Activated CD4-positive, alpha-beta T cell treated with anti-CD3 and anti-CD28 coated beads for 1 hour (primary cell): ENCODE measurements around the gene TMEM158.

ENCODE experiments used
- DNase-seq: peaks from one replicate; pipeline ENCODE4 v3.0.0-alpha.2; 2020

TMEM158 gene

DNA sequence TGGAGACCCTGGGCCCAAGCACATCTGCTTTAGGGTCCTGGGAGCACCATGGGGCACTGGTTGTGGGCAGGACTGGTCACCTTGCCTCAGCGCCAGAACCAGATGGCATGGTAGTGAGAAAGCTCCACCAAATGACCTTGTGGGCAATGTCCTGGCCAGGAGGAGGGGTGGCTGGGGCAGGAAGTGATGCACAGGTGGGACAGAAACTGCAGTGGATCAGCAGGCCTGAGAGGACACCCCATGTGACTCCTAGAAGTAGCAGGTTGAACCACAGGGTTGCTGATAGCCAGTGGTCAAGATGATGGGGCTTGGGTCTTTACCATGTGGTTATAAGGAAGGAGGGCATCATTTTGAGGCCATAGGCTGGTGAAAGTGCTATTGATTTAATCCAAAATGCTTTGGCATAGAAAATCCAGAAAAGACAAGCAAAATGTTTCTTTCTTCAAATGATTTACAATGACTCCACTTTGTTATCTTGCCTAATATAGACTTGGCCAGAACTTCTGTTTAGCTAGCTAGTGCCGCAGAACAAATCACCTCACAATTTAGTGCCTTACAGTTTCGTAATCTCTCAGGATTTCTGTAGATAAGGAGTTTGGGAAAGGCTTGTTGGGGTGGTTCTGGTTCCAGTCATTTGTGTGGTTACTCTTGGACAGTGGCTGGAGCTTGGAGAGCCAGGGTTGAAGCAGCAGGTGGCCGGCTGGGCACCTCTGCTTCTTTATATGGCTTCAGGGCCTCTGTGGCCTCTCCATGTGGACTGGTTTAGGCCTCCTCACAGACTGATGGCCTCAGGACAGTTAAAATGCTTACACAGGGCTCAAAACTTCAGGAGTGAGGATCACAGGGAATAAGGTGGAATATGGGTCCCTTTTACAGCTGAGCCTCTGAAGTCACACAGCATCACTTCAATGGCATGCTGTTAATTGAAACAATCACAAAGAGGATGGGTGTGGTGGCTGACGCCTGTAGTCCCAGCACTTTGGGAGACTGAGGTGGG is 27.5 kb downstream of the TMEM158 start:
- no peak for DNase-seq

DNA sequence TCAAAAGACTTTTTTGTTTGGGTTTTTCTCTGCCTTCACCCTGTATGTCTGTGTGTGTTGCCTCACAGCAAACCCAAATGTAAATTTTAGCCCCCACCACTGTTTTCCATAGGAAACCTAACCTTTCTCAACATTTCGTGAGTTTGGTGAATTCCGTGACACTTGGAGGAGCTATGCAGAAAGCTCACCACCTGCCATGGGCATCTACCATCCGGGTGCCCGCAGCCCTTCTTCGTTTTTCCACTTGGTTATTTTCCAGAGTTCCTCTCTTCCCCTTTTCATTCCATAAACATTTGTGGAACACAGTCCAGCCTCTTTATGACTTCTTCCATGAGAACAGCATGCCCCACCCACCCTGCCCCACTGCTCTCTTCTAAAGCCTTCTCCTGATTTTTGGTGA is 31.3 kb downstream of the TMEM158 start:
- no peak for DNase-seq

DNA sequence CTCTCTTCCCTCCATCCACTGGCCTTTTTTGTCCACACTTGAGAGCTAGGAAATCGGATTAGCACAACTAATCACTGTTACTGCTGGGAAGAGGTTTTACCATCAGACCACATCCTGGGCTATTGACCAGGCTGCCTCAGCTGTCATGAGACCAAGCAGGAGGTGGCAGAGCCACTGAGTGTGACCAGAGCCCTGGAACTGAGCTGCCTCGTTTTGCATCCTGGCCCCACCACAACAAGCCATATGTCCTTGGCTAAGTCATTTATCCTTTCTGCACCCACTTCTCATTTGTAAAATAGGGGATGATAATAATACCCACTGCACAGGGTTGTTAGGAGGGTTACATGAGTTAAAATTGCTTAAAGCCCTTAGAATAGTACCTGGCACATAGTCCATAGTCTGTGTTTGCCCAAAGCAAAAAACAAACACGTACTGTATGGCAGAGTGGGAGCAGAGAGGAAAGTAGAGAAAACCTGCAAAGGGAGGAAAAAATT is 34.1 kb downstream of the TMEM158 start:
- DNase-seq, result no peak

DNA sequence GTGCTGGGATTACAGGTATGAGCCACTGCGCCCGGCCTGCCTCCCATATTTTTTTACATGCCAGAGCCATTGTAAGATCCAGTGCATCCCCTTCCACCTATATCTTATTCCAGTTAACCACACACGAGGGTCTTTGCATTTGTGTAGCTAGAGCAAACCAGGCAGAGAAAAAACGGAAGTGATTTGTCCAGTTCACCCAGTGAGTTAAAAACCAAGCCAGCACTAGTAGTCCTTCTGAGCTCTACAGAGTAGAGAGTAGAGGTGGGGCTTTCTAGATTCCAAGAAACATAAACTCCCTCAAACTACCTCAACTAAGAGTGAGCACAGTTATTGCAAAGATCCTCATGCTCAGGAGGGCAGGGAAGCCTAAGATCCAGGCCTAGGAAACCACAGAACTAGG is 34.7 kb downstream of the TMEM158 start:
- no peak for DNase-seq

DNA sequence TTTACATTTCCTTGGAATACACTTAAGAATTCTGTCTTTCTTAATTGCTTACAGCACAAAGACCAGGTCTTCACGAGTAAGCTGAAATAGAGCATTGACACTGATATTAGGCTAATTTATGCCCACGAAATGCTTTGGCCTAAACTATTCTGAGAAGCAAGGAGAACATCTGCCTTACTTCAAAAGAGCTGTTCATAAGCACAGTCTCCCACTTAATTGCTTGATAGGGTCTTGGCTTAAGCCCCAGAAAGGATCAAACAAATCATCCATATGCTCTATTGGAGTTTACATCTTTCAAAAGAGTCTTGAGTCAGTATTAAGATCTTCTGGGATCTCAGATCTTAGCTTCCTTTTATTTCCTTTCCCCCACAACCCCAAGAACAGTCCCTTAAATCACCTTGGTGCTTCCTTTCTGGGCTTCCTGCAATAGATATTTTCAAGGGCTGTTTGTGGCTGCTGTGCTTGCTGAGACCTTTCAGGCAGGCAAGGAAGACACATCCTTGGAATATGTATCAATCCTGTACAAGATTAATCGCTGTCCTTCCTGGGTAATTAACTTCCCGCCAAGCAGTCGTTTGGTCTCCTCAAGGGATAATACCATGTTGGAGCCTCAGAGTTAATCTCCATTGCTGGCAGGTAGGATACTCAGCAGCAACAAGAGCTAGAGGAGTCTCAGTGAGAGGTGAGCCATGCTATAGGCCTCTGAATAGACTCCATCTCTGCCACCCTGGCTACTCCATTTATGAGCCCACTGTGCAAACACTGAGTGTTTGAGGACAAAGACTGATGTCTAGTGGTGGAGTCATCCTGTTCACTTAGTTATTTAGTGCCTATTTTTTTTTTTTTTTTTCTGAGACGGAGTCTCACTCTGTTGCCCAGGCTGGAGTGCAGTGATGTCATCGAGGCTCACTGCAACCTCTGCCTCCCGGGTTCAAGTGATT is 37.1 kb downstream of the TMEM158 start:
- DNase-seq, result no peak

DNA sequence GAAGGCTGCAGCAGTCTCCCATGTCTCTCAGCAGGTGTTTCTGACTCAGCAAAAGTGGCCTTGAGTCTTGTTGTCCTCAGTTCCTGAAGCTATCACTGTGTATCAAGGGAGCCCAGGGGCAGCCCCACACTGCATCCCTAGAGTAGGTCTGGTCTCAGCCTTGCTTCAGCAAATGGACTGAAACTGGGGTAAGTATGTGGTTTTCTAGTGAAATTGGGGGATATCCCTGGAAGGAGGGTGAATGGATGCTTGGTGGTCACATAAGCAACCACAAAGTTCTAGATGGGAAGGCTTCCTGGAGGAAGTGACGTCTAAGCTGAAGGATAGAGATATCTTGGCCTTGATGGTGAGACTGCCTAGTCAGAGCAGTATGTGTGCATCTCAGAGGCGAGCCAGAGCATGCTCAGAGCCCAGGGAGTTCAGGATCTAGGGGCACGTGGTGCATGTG is 38.4 kb downstream of the TMEM158 start:
- no peak for DNase-seq

DNA sequence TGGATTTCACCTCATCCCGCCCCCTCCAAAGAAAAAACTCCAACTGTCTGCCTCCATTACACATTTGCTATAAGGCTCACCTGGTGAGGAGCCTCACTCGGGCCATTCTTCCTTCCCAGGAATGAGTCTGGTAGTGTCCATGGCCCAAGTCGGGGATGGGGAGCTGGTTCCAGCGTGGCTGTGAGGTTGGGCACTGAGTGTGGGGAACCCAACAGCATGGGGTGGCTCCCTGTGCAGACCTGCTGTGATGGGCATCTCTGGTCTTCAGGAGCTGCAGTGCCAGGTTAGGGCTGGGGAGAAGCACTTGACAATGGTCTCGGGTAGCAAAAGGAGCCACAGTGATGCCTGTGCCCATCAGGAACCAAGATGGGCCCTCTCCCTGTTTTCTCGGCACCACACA is 39.2 kb downstream of the TMEM158 start:
- DNase-seq, result no peak

DNA sequence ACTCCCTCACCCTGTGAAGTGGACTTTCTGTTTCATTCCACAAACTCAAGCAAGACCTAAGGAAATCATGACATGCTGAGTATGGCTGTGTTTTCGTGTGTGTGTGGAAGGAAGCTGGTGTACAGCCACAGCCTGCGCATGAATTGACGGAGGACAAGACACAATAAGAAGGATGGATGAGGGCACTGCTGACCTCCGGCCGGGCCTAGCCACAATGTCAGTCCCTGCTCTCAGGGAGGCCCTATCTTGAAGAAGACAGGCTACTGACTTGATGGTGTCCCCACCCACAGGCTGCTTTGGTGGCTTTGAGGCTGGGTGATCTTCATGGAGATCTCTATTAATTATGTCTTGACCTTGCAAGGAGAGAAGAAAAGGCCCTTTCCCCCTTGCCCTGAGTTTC is 40.6 kb downstream of the TMEM158 start:
- DNase-seq, result no peak

DNA sequence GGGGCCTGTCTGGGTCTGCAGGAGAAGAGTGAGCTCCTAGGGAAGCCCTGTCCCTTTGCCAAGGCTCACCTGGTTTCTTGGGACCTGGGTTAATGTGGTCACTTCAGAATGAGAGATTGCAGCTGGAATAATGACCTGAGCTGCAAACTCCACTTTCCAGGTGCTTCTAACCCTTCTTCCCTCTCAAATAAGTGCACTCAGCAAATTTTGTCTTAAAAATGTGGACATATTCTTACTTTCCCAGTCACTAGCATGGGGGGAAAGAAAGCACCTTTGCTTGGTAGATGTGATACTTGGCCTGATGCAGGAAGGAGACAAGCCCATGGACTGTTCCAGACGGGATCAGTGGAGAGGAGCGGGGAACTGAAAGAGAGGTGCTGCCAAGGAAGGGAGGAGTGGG is 41.0 kb downstream of the TMEM158 start:
- DNase-seq, result no peak

DNA sequence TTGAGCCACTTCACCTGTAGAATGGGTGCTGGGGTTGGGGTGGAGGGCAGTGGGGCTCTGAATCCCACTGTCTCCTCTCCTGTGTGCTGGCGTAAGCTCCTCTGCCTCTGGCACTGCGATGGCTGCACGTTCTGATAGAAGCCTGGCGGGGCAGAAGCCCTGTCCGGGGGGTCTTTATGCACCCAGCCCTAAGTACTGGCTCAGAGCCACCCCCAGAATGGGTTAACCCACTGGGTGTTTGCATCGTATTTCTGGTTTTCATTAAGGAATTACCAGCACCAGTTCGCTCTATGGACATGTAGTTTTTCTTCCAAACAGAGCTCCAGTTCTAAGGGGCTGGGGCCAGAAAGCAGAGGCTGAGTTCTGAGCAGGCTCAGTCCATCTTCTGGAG is 42.2 kb downstream of the TMEM158 start:
- DNase-seq, result no peak

DNA sequence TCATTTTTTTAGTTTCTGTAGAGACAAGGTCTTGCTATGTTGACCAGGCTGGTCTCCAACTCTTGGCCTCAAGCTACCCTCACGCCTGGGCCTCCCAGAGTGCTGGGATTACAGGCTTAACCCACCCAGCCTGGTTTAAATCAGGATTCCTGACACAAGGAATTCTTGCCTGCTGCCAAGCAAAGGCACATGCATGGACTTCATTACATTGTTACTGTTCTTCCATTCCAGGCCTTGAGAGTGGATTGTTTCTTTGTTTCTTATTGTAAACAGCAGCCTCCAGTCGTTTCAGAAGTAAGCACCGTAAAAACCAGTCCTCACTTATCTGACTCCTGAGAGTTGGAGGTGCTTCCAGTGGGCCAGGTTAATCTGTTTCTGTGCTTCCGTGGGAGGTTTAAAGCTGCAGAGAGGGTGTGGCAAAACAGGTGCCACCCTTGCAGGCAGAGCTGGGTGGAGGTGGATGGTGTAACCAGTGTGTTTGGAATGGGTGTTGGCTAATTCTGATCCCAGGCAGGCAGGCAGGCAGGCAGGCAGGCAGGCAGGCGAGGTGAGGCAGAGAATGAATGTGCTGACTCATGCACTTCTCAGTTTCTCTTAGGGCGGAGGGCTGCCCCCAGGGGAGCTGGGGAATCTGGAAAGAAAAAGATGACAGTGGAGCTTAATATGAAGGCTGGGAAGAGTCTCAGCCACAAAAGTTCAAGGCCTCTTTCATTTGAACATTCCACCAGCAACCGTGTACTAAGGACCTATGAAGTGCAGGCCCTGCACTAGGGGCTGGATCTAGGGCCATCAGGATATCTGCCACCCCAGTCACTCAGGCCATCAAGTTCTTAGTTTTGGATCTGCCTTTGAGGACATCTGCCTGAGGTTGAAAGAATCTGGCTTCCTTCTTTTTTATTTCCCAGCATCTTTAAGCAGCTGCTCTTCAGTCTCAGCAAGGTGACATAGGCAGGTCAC is 42.9 kb downstream of the TMEM158 start:
- no peak for DNase-seq

DNA sequence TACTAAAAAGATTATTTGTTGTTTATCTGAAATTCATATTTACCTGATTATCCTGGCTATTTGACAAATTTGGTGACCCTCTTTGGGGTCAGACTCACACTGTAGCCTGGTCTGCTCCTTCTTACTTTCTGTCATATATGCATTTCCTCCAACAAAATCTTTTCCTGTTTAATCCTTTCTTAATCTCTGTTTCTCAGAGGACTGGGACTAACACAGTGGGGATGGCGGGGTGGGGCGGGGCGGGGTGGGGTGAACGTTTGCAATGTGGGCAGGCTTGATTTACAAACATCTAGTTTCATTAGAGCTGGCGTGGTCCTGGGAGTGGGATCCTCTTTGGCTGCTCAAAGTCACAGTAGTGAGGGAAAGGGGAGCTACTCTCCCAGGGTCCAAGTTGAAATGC is 44.6 kb downstream of the TMEM158 start:
- DNase-seq, result no peak

DNA sequence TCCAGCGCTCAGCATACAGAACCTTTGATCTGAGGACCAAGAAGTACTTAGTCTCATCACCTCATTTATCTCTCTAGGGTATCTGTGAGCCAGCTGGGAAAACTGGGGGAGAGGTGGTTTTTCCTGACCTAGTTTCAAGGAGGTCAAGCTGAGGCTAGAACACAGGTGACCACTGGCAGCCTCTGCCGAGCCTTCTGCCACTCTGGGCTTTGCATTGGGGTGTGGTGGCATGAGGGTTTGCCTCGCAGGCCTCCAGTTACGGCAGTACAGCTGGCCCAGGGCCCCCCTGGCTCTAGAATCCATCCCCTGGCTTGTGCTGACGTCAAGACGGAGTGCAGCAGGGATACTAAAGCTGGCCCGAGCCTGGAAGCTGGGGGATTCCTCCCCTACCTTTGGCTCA is 45.2 kb downstream of the TMEM158 start:
- DNase-seq, result no peak

DNA sequence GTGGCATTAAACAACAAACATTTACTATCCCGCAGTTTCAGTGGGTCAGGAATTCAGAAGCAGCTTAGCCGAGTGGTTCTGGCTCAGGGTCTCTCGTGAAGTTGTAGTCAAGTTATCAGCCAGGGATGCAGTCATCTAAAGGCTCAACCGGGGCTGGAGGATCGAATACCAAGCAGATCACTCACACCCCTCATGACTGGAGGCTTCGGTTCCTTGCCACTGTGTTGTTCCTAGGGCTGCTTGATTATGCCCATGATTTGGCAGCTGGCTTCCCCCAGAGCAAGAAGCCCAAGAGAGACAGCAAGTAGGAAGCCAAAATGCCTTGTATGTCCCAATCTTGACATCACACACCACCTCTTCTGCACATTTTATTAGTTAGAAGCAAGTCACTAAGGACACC is 46.0 kb downstream of the TMEM158 start:
- DNase-seq, result no peak

DNA sequence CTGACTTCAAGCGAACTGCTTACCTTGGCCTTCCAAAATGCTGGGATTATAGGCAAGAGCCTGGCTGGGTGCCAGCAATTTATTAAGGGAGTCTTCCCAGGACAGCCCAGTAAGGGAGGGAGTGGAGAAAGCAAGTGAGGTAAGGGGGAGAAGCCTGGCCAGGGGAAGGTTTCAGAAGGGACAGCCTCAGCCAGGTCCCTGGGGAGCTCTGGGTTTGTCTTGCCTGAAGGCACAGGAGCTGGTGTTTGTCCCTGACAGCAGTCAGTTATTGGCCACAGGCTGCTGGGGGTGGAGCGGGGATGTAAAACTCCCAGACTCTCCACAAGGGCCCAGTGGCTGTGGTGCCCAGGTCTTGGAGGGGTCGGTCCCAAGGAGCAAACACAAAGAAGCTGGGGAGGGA is 46.9 kb downstream of the TMEM158 start:
- DNase-seq, result no peak

DNA sequence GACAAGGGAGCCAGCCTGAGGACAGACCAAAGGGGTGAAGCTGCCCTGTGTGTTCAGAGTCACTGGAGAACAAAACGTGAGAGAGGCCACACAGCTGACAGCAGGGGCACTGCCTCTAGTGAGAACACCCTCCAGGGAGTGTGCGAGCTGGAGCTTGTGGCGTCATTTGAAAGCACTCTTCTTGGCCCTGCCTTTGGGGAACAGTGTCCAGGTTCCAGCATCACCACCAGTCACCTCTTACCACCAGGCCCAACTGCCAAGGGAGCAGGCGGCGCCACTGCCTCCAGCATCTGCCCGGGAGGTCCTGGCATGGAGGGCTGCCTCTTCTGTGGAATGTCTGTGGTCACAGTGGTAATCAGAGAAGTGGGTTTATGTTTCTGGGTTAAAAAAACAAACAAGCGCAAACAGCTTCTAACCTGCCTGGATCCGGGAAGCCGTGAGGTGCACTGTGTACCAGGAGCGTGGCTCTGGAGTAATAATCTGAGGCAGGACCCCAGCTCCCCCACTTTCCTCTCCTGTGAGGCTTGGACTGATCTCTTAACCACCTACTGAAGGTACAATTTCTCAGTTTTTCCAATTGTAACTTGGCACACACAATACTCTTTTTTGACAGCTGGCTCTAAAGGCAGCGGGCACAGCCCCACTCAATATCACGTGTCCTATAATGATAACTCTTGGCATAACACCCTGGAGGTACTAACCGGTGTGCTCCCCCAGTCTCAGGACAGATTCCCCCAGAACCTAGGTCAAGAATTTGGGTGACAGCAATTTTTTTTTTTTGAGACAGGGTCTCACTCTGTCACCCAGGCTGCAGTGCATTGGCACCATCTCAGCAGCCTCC is 47.7 kb downstream of the TMEM158 start:
- no peak for DNase-seq

DNA sequence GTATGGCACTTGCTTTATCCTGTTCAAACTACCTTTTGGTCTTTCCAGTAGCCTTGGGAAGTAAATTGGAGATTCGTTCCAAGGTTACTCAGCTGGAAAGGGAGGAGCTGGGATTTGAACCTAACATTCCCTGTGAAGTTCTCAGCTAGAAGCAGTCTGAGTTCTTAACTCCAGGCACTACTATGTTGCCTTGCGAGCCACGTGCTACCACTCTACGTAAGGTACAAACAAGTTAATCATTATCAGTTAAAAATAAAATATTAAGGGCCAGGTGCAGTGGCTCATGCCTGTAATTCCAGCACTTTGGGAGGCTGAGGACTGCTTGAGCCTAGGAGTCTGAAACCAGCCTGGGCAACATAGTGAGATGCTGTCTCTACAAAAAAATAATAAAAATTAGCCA is 49.2 kb downstream of the TMEM158 start:
- DNase-seq, result no peak
